ENCODE results near the gene PAM16. TPM values are rescaled to one million over a fixed set of nuclear protein-coding genes. Genes with fewer than 3 reads are reported as not detected.

PAM16 gene
- total RNA-seq, 2 experiments from 2014 or later, result 73.0 to 73.9 TPM

GRCh38 chr16:4367393-4367856 lies 16.3 kb upstream of the PAM16 start:
- H3K27me3 Mint-ChIP-seq, result no peaks in the 10 kb centered on the region
- peaks cover 2% of the 10 kb centered on the region for H3K4me1 Mint-ChIP-seq
- H3K4me3 Mint-ChIP-seq, result no peak overlapping the region
- no peak overlapping the region for H3K27ac Mint-ChIP-seq
- DNase-seq, result no peak
- H3K36me3 Mint-ChIP-seq, result peaks cover 4% of the 10 kb centered on the region
- H3K9me3 Mint-ChIP-seq, result no peaks in the 10 kb centered on the region

GRCh38 chr16:4366016-4366415 lies 14.9 kb upstream of the PAM16 start:
- H3K27me3 Mint-ChIP-seq, result no peaks in the 10 kb centered on the region
- no peaks in the 10 kb centered on the region for H3K4me1 Mint-ChIP-seq

GRCh38 chr16:4365615-4366014 lies 14.5 kb upstream of the PAM16 start:
- Mint-ChIP-seq H3K27me3 (no peaks in the 10 kb centered on the region), H3K9me3 (no peaks in the 10 kb centered on the region), H3K36me3 (peaks cover 4% of the 10 kb centered on the region), H3K4me1 (no peaks in the 10 kb centered on the region), H3K27ac (no peak overlapping the region), H3K4me3 (no peak overlapping the region)
- no peak for DNase-seq

More at GRCh38 chr16:4366016-4366415, 14.9 kb upstream of the PAM16 start:
- Mint-ChIP-seq H3K4me3 (no peak overlapping the region), H3K27ac (no peak overlapping the region), H3K36me3 (peaks cover 4% of the 10 kb centered on the region), H3K9me3 (no peaks in the 10 kb centered on the region)
- DNase-seq, result no peak

GRCh38 chr16:4365014-4365406 lies 13.9 kb upstream of the PAM16 start:
- H3K9me3 Mint-ChIP-seq, result no peaks in the 10 kb centered on the region
- H3K27ac Mint-ChIP-seq, result no peak overlapping the region
- H3K4me1 Mint-ChIP-seq, result no peaks in the 10 kb centered on the region
- H3K27me3 Mint-ChIP-seq, result no peaks in the 10 kb centered on the region
- peaks cover 4% of the 10 kb centered on the region for H3K36me3 Mint-ChIP-seq
- DNase-seq, result no peak
- H3K4me3 Mint-ChIP-seq, result no peak overlapping the region

GRCh38 chr16:4364196-4365013 lies 13.3 kb upstream of the PAM16 start:
- Mint-ChIP-seq H3K4me1 (no peaks in the 10 kb centered on the region), H3K36me3 (peaks cover 6% of the 10 kb centered on the region), H3K4me3 (no peak overlapping the region), H3K27me3 (no peaks in the 10 kb centered on the region), H3K9me3 (no peaks in the 10 kb centered on the region), H3K27ac (no peak overlapping the region)
- DNase-seq, result no peak

- no peak for DNase-seq
- H3K27me3 Mint-ChIP-seq, result no peaks in the 10 kb centered on the region
- H3K27ac Mint-ChIP-seq, result no peak overlapping the region
- no peaks in the 10 kb centered on the region for H3K4me1 Mint-ChIP-seq
- no peak overlapping the region for H3K4me3 Mint-ChIP-seq
- H3K36me3 Mint-ChIP-seq, result peaks cover 9% of the 10 kb centered on the region
- H3K9me3 Mint-ChIP-seq, result no peaks in the 10 kb centered on the region
Observed at GRCh38 chr16:4362476-4363135, 11.5 kb upstream of the PAM16 start.

GRCh38 chr16:4361944-4362311 lies 10.8 kb upstream of the PAM16 start:
- no peaks in the 10 kb centered on the region for H3K9me3 Mint-ChIP-seq
- no peak overlapping the region for H3K27ac Mint-ChIP-seq
- H3K4me1 Mint-ChIP-seq, result no peaks in the 10 kb centered on the region
- H3K36me3 Mint-ChIP-seq, result peaks cover 9% of the 10 kb centered on the region
- no peaks in the 10 kb centered on the region for H3K27me3 Mint-ChIP-seq
- H3K4me3 Mint-ChIP-seq, result no peak overlapping the region
- no peak for DNase-seq

- H3K4me3 Mint-ChIP-seq, result no peak overlapping the region
- H3K36me3 Mint-ChIP-seq, result peaks cover 9% of the 10 kb centered on the region
- no peak overlapping the region for H3K27ac Mint-ChIP-seq
- H3K4me1 Mint-ChIP-seq, result no peaks in the 10 kb centered on the region
- no peak for DNase-seq
- no peaks in the 10 kb centered on the region for H3K9me3 Mint-ChIP-seq
- no peaks in the 10 kb centered on the region for H3K27me3 Mint-ChIP-seq
Observed at GRCh38 chr16:4361033-4361943, 10.2 kb upstream of the PAM16 start.

- DNase-seq, result no peak
- Mint-ChIP-seq H3K4me3 (no peak overlapping the region), H3K4me1 (no peaks in the 10 kb centered on the region), H3K27me3 (no peaks in the 10 kb centered on the region), H3K9me3 (no peaks in the 10 kb centered on the region), H3K36me3 (peaks cover 9% of the 10 kb centered on the region), H3K27ac (no peak overlapping the region)
Observed at GRCh38 chr16:4360538-4361021, 9.5 kb upstream of the PAM16 start.

- no peaks in the 10 kb centered on the region for H3K4me1 Mint-ChIP-seq
- no peaks in the 10 kb centered on the region for H3K27me3 Mint-ChIP-seq
- H3K9me3 Mint-ChIP-seq, result no peaks in the 10 kb centered on the region
- peaks cover 10% of the 10 kb centered on the region for H3K36me3 Mint-ChIP-seq
- H3K4me3 Mint-ChIP-seq, result no peak overlapping the region
- H3K27ac Mint-ChIP-seq, result no peak overlapping the region
- no peak for DNase-seq
Observed at GRCh38 chr16:4359914-4360313, 8.8 kb upstream of the PAM16 start.

GRCh38 chr16:4358831-4359561 lies 7.9 kb upstream of the PAM16 start:
- Mint-ChIP-seq H3K4me1 (no peaks in the 10 kb centered on the region), H3K9me3 (no peaks in the 10 kb centered on the region), H3K27me3 (no peaks in the 10 kb centered on the region), H3K36me3 (peaks cover 14% of the 10 kb centered on the region), H3K4me3 (no peak overlapping the region), H3K27ac (no peak overlapping the region)
- DNase-seq, result peak; percentile 71

GRCh38 chr16:4358236-4358635 lies 7.1 kb upstream of the PAM16 start:
- no peak overlapping the region for H3K27ac Mint-ChIP-seq
- H3K27me3 Mint-ChIP-seq, result no peaks in the 10 kb centered on the region
- H3K36me3 Mint-ChIP-seq, result peaks cover 10% of the 10 kb centered on the region
- no peaks in the 10 kb centered on the region for H3K4me1 Mint-ChIP-seq
- H3K9me3 Mint-ChIP-seq, result no peaks in the 10 kb centered on the region
- no peak for DNase-seq
- no peak overlapping the region for H3K4me3 Mint-ChIP-seq

GRCh38 chr16:4356820-4357219 lies 5.7 kb upstream of the PAM16 start:
- H3K27me3 Mint-ChIP-seq, result no peaks in the 10 kb centered on the region
- no peaks in the 10 kb centered on the region for H3K4me1 Mint-ChIP-seq
- no peak overlapping the region for H3K4me3 Mint-ChIP-seq
- peaks cover 9% of the 10 kb centered on the region for H3K36me3 Mint-ChIP-seq
- no peaks in the 10 kb centered on the region for H3K9me3 Mint-ChIP-seq
- no peak overlapping the region for H3K27ac Mint-ChIP-seq
- no peak for DNase-seq

All from activated naive CD8-positive, alpha-beta T cell treated with anti-CD3 and anti-CD28 coated beads for 36 hours (primary cell).